Muscle of back (tissue), 11 donors: ENCODE results near the gene ADAMTS19. TPM values are rescaled to one million over a fixed set of nuclear protein-coding genes. Genes with fewer than 3 reads are reported as not detected.
A peak's percentile ranks its signal among the peaks of the same experiment; 100 is the strongest.

Experiments used
- DNase-seq, 3 donors: peaks; one replicate each; pipeline versions ENCODE4 v3.0.0 to v3.0.0-alpha.2; 2013
- polyA plus RNA-seq, 10 donors: library from polyadenylated mRNA; unstranded; fragments of 120-200 nt; gene quantifications; one replicate each; pipeline ENCODE4 v1.2.1, GENCODE V29; 2013; ENCODE audit not compliant: insufficient read length in 10 of 10

Gene ADAMTS19
- polyA plus RNA-seq, 10 donors, result 9.0 to 21.9 (median 14.5) TPM

DNA sequence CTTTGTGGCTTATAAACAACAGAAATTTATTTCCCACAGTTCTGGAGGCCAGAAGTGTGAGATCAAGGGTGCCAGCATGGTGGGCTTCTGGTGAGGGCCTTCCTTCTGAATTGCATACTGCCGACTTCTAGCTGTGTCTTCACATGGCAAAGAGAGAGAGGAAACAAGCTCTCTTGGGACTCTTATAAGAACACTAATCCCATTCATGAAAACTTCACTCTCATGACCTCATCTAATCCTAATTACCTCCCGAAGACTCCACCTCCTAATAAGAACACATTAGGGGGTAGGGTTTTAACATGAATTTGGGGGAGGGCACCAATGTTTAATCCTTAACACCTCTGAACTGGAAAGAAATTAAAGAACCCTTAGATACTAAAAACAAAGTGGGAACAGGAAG, 211.9 kb downstream of the ADAMTS19 start:
- no peak for DNase-seq

DNA sequence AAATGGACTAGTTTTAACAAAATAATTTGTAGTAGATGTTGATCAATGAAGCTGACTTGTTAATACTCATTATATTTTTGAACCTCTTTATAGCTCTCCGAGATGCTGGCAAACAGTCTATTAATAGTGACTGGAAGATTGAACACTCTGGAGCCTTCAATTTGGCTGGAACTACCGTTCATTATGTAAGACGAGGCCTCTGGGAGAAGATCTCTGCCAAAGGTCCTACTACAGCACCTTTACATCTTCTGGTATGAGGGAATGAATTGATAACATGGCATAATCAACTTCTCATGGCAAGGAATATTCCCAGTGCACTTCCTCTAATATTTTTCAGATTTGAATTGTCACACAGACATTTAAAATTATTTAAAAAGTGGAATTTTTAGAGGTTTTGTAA, 219.6 kb downstream of the ADAMTS19 start:
- peak in 2 of 3 donors; percentile 61 to 74 for DNase-seq

DNA sequence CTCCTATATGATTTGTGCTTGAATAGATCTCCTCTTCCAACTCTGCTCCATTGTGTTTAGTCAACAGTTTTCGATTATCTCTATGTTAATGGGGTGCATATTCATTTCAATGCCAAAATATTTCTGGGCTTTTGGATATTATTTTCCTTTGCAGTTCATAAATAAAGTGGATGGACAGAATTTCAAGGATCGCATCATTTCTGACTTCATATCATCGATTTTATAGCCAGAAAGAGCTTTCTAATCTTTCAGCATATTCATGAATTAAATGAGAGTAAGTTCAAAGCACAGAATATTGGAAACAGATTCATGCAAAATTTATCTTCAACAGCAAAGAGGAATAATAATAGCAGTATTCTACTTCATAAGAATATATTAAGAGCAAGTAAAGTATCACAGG, 227.8 kb downstream of the ADAMTS19 start:
- peak; percentile 37 to 71 (median 56) for DNase-seq

DNA sequence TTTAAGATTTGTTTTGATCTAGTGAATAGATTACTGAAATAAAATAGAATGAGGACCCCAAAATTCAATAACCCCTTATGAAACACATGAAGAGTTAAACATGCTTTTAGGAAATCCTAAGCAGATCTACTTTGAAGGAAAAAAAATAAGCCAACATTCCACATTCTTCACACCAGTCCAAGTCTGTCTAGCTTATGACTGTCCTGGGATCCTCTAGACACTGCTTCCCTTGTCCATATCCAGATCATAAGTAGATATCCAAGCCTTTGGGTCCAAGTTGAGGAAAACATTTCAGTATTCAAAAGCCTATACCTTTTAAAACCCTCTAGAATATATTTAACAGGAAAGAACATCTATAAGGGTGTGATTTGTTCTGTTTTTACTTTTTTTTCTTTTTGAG, 228.9 kb downstream of the ADAMTS19 start:
- peak; percentile 43 to 82 (median 57) for DNase-seq

- peak; percentile 42 to 83 (median 51) for DNase-seq
These were observed 231.1 kb downstream of the ADAMTS19 start for GRCh38 chr5:129691220-129691619.

- no peak for DNase-seq
These were observed 236.5 kb downstream of the ADAMTS19 start for GRCh38 chr5:129696636-129697035.

GRCh38 chr5:129698661-129699060, 238.6 kb downstream of the ADAMTS19 start:
- no peak for DNase-seq

DNA sequence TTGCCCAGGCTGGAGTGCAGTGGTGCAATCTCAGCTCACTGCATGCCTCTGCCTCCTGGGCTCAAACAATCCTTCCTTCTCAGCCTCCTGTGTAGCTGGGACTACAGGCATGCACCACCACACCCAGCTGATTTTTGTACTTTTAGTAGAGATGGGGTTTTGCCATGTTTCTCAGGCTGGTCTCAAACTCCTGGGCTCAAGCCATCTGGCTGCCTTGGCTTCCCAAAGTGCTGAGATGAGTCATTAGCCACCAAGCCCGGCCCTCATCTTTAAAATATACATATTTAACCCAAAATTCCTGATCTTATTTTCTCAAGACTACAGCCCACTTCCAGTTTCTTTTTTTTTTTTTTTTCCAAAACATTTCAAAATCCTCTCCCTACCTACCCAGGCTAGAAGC, 256.1 kb downstream of the ADAMTS19 start:
- peak in 1 of 3 donors; percentile 39 for DNase-seq

GRCh38 chr5:129716651-129717050, 256.6 kb downstream of the ADAMTS19 start:
- peak; percentile 24 to 69 (median 29) for DNase-seq

- DNase-seq, result peak; percentile 63 to 84 (median 63)
These were observed 257.7 kb downstream of the ADAMTS19 start for GRCh38 chr5:129717751-129718310.

DNA sequence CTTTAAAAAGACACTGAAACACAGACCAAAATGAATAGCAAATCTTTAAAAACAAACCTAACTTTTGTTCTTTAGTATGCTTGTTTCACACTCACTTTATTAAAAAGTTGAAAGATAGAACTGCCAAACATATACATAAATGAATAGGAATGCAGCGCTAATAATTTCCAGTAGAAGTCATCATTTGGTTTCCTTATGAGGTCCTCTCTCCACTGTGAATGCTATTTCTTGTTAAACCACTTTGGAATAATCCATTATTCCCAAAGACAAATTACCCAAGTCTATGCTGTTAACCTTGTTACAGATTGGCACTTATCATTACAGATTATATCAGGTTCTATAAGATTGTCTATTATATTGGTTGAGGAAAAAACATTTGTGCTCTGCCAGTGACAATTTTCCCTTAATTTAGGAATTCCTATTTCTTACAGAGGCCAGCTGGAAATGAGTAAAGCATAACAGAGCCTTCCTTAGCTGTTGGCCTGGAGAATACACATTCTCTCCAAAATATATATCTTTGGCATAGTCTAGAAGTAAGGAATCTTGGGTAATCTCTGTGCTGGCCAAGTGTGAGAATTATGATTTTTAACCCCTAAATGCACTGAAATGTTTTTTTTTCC, 258.5 kb downstream of the ADAMTS19 start:
- peak; percentile 82 to 95 (median 90) for DNase-seq

- no peak for DNase-seq
These were observed 264.1 kb downstream of the ADAMTS19 start for GRCh38 chr5:129724222-129724621.

DNA sequence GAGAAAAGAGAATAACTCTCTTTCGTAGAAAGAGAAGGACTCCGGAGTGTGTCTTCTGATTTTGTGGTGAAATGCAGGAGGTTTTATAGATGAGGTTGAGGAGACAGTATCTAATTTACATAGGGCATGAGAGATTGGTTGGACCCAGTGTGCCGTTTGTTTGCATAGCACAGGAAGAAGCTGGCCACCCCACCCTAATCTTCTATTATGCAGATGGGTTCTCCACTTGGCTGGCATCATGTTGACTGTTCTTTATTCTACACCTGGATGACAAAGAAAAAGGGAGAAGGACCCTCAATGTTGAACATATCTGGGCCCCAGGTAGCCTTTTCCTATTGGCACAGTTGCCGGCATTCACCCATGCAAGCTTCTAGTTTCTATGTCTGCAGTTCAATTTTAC, 264.5 kb downstream of the ADAMTS19 start:
- no peak for DNase-seq

DNA sequence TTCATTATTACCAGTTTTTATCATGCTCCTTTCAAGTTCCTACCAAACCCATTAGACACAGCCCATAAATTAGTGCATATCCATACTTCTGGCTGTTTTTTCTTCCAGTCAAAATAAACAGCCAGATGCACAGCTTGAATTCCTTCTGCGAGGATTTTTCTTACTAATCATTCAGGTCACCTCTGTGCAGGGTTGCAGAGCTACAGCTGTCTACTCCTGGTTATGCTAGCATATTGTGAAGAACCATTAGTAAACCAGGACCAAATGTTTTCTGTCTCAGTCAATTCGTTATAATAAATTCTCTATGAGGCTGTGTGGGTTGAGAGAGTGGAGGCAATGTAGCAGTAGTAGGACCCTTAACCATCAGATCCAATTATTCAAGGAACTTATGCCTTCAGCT, 279.7 kb downstream of the ADAMTS19 start:
- no peak for DNase-seq

- DNase-seq, result no peak
These were observed 283.6 kb downstream of the ADAMTS19 start for GRCh38 chr5:129743541-129744187.

DNA sequence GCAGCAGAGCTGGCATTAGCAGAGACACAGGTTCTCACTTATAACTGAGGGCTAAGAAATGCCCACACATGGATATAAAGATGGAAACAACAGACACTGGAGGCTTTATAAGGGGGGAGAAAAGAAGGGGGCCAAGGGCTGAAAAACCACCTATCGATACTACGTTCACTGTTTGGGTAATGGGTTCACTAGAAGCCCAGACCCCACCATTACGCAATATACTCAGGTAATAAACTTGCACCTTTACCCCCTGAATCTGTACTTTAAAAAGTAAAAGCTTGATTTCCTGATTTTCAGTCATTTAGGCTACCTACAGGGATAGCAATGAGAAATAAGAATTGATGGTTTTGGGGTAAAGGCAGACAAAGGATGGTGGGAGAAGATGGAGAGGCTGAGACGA, 285.9 kb downstream of the ADAMTS19 start:
- DNase-seq, result no peak

DNA sequence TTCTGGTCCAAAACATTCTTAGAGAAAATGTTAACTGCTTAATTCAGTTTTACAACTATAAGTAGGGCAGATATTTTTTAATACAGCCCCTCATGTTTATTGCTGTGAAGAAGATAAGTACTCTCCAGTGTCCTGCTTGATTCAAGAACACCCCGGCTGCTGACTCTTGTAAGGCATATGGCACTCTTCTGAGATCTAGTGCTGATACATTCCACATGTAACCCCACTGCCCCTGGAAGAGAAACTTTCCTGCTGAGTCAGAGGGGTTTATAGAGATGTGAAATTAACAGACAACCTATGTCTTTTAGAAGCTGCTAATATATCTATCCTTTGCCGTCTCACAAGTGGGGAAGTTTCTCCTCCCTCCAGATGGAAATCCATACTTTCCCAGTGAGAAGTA, 286.8 kb downstream of the ADAMTS19 start:
- peak in 1 of 3 donors; percentile 18 for DNase-seq

DNA sequence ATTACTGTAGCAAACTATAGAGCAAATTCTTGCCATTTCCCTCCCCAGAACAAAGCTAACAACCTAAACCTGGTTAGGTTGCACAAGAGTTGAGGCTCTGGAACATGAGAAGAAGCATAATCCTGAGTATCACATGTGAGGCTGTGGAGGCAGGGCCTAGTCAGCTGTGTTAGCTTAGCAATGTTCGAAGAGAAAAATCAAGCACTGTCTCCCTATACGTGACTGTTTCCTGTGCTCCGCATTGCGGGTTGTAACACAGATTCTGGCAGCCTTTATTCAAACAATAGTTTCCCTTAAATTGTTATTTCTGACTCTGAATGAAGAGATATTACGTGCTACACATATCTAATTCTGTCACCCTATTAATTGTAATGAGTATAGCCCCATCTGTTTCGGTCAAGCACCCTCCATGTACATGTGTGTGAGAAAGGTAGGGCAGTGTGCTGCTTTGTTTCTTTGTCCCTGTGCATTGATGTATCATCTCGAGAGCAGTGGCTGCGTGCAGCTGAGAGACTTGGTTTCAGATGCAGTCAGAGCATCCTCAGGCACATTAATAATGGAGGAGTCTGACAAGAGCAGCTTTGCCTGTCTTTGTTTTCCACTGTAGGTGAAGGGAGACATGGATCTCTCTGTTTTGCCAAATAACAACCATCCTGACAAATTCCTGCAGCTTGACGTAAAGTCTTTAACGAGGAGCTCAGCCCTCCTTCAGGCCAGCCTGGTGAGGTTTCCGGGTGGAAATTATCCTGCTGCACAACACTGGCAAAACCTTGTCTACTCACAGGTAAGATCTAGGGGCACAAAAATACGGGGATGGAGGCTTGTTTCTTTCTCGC, 287.7 kb downstream of the ADAMTS19 start, which contains the start of gene MINAR2:
TSS of gene MINAR2 (plus strand) at position 523 of the 836 bp plus-strand sequence. CDS start at position 620, 97 bp downstream.
- no peak for DNase-seq

- DNase-seq, result peak in 2 of 3 donors; percentile 17 to 79
These were observed 289.1 kb downstream of the ADAMTS19 start for GRCh38 chr5:129748913-129749880.

- DNase-seq, result peak in 1 of 3 donors; percentile 58
These were observed 300.7 kb downstream of the ADAMTS19 start for GRCh38 chr5:129760636-129761325.
